Esophagus squamous epithelium (tissue), 5 donors: Measurements from ENCODE around the gene ADAMTS3. TPM values are rescaled to one million over a fixed set of nuclear protein-coding genes. Genes with fewer than 3 reads are reported as not detected.
A peak's percentile ranks its signal among the peaks of the same experiment; 100 is the strongest.

Experiments
- DNase-seq: peaks from one replicate; lab custom pipeline; 2025; lab: John Stamatoyannopoulos, UW
- H3K27ac ChIP-seq, 4 donors: fragments of 200-600 bp; sonication (generic); one replicate each; pipeline ENCODE4 v1.5.1; 2016 to 2019; ENCODE audit warnings: mild to moderate bottlenecking in 1 of 4
- H3K27me3 ChIP-seq, 4 donors: fragments of 200-600 bp; sonication (generic); 1 replicate in 3 of 4; 2 replicates in 1 of 4; pipeline versions ENCODE4 v1.5.1 to v1.6.0; 2017 to 2021; ENCODE audit warnings: antibody characterized with exemption in 1 of 4
- H3K36me3 ChIP-seq, 3 donors: fragments of 200-600 bp; sonication (generic); one replicate each; pipeline ENCODE4 v1.5.1; 2016 to 2019
- H3K4me1 ChIP-seq, 3 donors: fragments of 200-600 bp; sonication (generic); one replicate each; pipeline ENCODE4 v1.5.1; 2017 to 2019
- H3K4me3 ChIP-seq, 4 donors: fragments of 200-600 bp; sonication (generic); 1 replicate in 3 of 4; 2 replicates in 1 of 4; pipeline ENCODE4 v1.5.1; 2016 to 2019; ENCODE audit warnings: mild to moderate bottlenecking in 2 of 4, moderate library complexity in 1 of 4
- H3K9me3 ChIP-seq, 3 donors: fragments of 200-600 bp; sonication (generic); one replicate each; pipeline ENCODE4 v1.5.1; 2016 to 2019
- POLR2A ChIP-seq, 4 donors: fragments of 450-650 bp; IDR thresholded peaks; one replicate each; pipeline ENCODE4 v1.6.1; 2017; ENCODE audit warnings: antibody characterized with exemption in 4 of 4, mild to moderate bottlenecking in 4 of 4, moderate library complexity in 3 of 4
- WGBS, 2 donors: methylation state at CpG; one replicate each; pipeline ENCODE4 v1.1.5; 2018; 5-methylcytosine and 5-hydroxymethylcytosine counted together
- intact Hi-C: fragments of 100-400 bp; cut with DNase I; formaldehyde crosslinking; loops from one replicate; pipeline ENCODE4 v1.15.0; 2022
- total RNA-seq, 4 donors: library from RNA; depleted of rRNA; stranded (reverse); fragments of >200 nt; gene quantifications; one replicate each; pipeline ENCODE4 v1.1.0, GENCODE V29; 2016
- TF ChIP-seq, protein P1 (sequence below), 6 experiments: fragments of 450-650 bp in 4 of 6; fragments of 200-600 bp in 2 of 6; sonication (generic) in 2 of 6; IDR thresholded peaks; one replicate each; pipeline ENCODE4 v1.5.1; 2016 to 2019; ENCODE audit warnings: antibody characterized with exemption in 6 of 6, mild to moderate bottlenecking in 4 of 6, moderate library complexity in 4 of 6
- donor health status: DM: yes; HTN: yes; CAD: no.

ADAMTS3 gene
- total RNA-seq, 4 donors from 2014 or later = 0.15 to 0.57 (median 0.18) TPM; not detected in 1

DNA sequence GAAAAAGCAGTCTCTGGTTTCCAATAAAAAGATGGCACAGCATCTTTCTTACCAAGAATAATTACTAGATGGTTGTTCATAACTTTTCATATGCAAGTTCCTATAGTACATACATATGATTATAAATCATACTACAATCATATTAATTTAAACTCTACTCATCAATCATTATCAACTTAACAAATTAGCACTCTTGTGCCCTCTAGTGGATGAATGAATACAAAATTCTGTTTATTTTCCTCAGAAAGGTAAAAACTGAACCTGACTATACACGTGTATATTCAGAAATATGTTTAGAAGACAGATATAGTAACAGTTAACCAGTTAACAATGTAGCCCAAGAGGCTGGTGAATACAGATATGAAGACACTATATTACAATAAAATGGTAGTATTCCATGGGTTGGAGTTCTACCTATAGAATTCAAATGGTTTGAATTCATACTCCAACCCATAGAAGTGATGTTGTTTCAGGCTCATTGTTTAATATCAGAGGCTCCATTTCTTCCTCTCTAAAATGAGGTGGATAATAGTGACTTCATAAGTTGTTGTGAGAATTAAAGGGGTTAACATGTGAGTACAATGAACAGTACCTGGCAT lies 100.0 kb downstream of the ADAMTS3 start:
- TF ChIP-seq, protein P1, sequence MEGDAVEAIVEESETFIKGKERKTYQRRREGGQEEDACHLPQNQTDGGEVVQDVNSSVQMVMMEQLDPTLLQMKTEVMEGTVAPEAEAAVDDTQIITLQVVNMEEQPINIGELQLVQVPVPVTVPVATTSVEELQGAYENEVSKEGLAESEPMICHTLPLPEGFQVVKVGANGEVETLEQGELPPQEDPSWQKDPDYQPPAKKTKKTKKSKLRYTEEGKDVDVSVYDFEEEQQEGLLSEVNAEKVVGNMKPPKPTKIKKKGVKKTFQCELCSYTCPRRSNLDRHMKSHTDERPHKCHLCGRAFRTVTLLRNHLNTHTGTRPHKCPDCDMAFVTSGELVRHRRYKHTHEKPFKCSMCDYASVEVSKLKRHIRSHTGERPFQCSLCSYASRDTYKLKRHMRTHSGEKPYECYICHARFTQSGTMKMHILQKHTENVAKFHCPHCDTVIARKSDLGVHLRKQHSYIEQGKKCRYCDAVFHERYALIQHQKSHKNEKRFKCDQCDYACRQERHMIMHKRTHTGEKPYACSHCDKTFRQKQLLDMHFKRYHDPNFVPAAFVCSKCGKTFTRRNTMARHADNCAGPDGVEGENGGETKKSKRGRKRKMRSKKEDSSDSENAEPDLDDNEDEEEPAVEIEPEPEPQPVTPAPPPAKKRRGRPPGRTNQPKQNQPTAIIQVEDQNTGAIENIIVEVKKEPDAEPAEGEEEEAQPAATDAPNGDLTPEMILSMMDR (IDR thresholded peaks at IDR 0.05) = peak in 5 of 6 experiments; percentile 9 to 62 (median 24)
- TF ChIP-seq POLR2A (IDR thresholded peaks at IDR 0.05) = no peak
- intact Hi-C loops = no loop called here
- Histone ChIP-seq H3K36me3 (no peaks in the 10 kb centered on the region), H3K27ac (no peak overlapping the region), H3K4me1 (no peaks in the 10 kb centered on the region), H3K27me3 (no peaks in the 10 kb centered on the region), H3K4me3 (no peak overlapping the region), H3K9me3 (no peaks in the 10 kb centered on the region)
- 0 to 3% methylated on average over 1 of the region's 1 CpG for WGBS, 2 donors
- no peak for DNase-seq

DNA sequence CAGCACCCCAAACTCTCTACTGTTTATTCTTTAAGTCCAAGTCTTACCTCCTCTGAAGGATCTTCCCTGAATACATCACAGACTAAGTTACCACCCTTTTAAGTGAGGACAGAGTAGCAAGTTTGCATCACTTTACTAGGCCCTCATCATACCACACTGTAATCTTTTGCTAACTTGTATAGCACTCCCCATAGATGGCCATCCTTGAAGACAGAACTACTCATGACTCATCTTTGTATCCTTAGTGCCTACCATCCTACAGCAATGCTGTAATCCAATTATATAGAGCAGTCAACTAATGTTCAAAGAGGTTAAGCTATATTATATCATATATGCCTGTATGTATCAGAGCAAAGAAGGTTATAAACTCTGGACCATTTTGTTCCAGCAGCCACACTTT lies 101.4 kb downstream of the ADAMTS3 start:
- no peaks in the 10 kb centered on the region for H3K9me3 ChIP-seq
- intact Hi-C loops = no loop called here
- H3K4me1 ChIP-seq = no peaks in the 10 kb centered on the region
- no peak for DNase-seq
- no peak overlapping the region for H3K27ac ChIP-seq
- no peaks in the 10 kb centered on the region for H3K27me3 ChIP-seq
- H3K4me3 ChIP-seq = no peak overlapping the region
- no peaks in the 10 kb centered on the region for H3K36me3 ChIP-seq
- TF ChIP-seq POLR2A (IDR thresholded peaks at IDR 0.05) = no peak
- TF ChIP-seq, protein P1 (IDR thresholded peaks at IDR 0.05) = no peak

DNA sequence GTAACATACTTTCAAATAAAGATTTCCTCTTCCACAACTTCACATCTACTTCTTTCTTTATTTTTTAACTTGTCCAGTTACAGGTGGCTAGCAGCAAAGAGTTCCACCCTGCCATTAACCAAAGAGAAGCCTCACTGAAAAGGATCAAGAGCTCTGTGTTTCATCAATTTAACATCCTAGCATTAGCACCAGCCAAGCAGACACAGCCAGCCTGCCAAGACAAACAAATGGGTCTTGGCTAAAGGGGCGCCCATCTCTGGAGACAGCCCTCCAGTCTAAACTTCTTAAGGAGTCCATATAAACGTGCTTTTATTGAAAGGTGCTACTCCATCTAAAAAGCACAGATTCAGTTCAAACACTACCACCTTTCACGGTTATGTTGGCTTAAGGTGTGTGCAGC lies 105.3 kb downstream of the ADAMTS3 start:
- Histone ChIP-seq H3K4me1 (no peaks in the 10 kb centered on the region), H3K27ac (no peak overlapping the region), H3K27me3 (no peaks in the 10 kb centered on the region), H3K36me3 (no peaks in the 10 kb centered on the region), H3K4me3 (no peak overlapping the region), H3K9me3 (no peaks in the 10 kb centered on the region)
- intact Hi-C loops = no loop called here
- no peak for DNase-seq
- no peak for TF ChIP-seq POLR2A (IDR thresholded peaks at IDR 0.05)
- TF ChIP-seq, protein P1 (IDR thresholded peaks at IDR 0.05) = no peak
- 29 to 38% methylated on average over 3 of the region's 3 CpGs for WGBS, 2 donors

DNA sequence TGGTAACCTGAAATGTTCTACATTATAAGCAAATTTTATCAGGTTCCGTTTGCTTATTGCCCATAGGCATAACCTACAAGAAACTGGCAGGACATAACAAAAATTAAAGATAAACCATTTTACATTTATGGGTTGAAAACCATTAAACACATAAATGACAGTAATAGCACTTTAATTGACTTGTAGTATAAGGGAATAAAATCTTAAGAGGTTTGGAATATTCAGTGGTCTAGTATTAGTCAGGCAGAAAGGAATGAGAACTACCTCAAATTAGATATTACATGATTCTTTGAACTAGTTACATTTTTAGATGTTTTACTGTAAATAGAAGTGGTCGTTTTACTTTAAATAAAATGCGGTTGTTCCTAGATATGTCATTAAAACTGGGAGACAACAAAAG lies 111.9 kb downstream of the ADAMTS3 start:
- intact Hi-C loops = no loop called here
- DNase-seq = no peak
- no peaks in the 10 kb centered on the region for H3K36me3 ChIP-seq

DNA sequence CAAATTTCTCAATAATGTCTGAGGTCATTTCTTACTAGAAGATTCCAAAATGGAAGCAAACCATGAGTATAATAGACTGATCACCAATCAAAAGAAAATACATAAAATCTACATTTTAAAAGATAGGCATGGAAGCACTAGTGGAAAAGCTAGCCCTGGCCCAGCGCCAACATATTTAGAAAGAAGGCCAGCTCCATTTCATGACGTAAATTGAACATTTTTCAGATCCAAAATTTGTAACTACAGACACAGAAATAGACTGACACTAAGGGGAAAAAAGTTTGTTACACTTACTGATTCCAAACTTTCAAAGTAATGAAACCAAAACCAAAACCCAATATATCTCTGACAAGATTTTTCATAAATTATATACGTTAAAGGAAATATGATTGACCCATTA lies 117.7 kb downstream of the ADAMTS3 start:
- no peak overlapping the region for H3K4me3 ChIP-seq
- no peaks in the 10 kb centered on the region for H3K9me3 ChIP-seq
- no peak for DNase-seq
- no peak for TF ChIP-seq POLR2A (IDR thresholded peaks at IDR 0.05)
- TF ChIP-seq, protein P1 (IDR thresholded peaks at IDR 0.05) = no peak
- intact Hi-C loops = no loop called here
- H3K27ac ChIP-seq = no peak overlapping the region
- no peaks in the 10 kb centered on the region for H3K36me3 ChIP-seq
- 58 to 71% methylated on average over 3 of the region's 3 CpGs for WGBS, 2 donors
- H3K4me1 ChIP-seq = no peaks in the 10 kb centered on the region
- no peaks in the 10 kb centered on the region for H3K27me3 ChIP-seq

More for the DNA sequence above, 111.9 kb downstream of the ADAMTS3 start:
- no peak overlapping the region for H3K4me3 ChIP-seq
- 74 to 77% methylated on average over 3 of the region's 3 CpGs for WGBS, 2 donors
- no peaks in the 10 kb centered on the region for H3K9me3 ChIP-seq
- no peaks in the 10 kb centered on the region for H3K4me1 ChIP-seq
- H3K27me3 ChIP-seq = no peaks in the 10 kb centered on the region
- TF ChIP-seq POLR2A (IDR thresholded peaks at IDR 0.05) = no peak
- TF ChIP-seq, protein P1 (IDR thresholded peaks at IDR 0.05) = no peak
- H3K27ac ChIP-seq = no peak overlapping the region
